RWPE2 (cell line): ENCODE data around the gene CDCA5.

Experiments
- ATAC-seq: fragments of 200-7000 bp; cut with Tn5 transposase; 3 replicates; pipeline ENCODE4 v1.9.1; 2021; ENCODE audit warnings: low read depth
- DNase-seq: peaks from one replicate; pipeline ENCODE4 v3.0.0-alpha.2; 2020; ENCODE audit warnings: low spot score
- H3K27ac ChIP-seq: fragments of 450-650 bp; 2 replicates; pipeline ENCODE4 v1.5.1; 2017; ENCODE audit warnings: mild to moderate bottlenecking; ENCODE audit not compliant: poor library complexity, severe bottlenecking
- H3K27me3 ChIP-seq: fragments of 250-450 bp; sonication (Bioruptor Pico); 2 replicates; pipeline ENCODE4 v1.5.1; 2021; ENCODE audit warnings: mild to moderate bottlenecking, moderate library complexity; ENCODE audit not compliant: insufficient read depth, poor library complexity, severe bottlenecking
- H3K36me3 ChIP-seq: fragments of 250-450 bp; sonication (Bioruptor Pico); 2 replicates; pipeline ENCODE4 v1.5.1; 2020; ENCODE audit warnings: low read depth, mild to moderate bottlenecking, moderate library complexity
- H3K4me1 ChIP-seq: fragments of 250-450 bp; sonication (Bioruptor Pico); 2 replicates; pipeline ENCODE4 v1.5.1; 2021; ENCODE audit warnings: mild to moderate bottlenecking, moderate library complexity; ENCODE audit not compliant: insufficient read depth, poor library complexity, severe bottlenecking
- H3K4me3 ChIP-seq: fragments of 250-450 bp; sonication (Bioruptor Pico); 2 replicates; pipeline ENCODE4 v1.5.1; 2021; ENCODE audit warnings: mild to moderate bottlenecking, moderate library complexity; ENCODE audit not compliant: severe bottlenecking
- H3K9me3 ChIP-seq: fragments of 250-450 bp; sonication (Bioruptor Pico); 2 replicates; pipeline ENCODE4 v1.5.1; 2021; ENCODE audit warnings: mild to moderate bottlenecking, moderate library complexity; ENCODE audit not compliant: severe bottlenecking
- TF ChIP-seq, protein P1 (sequence below): fragments of 450-650 bp; IDR thresholded peaks from one replicate; pipeline ENCODE4 v1.5.1; 2017; ENCODE audit warnings: mild to moderate bottlenecking, moderate library complexity; ENCODE audit not compliant: poor library complexity, severe bottlenecking

Gene CDCA5

DNA sequence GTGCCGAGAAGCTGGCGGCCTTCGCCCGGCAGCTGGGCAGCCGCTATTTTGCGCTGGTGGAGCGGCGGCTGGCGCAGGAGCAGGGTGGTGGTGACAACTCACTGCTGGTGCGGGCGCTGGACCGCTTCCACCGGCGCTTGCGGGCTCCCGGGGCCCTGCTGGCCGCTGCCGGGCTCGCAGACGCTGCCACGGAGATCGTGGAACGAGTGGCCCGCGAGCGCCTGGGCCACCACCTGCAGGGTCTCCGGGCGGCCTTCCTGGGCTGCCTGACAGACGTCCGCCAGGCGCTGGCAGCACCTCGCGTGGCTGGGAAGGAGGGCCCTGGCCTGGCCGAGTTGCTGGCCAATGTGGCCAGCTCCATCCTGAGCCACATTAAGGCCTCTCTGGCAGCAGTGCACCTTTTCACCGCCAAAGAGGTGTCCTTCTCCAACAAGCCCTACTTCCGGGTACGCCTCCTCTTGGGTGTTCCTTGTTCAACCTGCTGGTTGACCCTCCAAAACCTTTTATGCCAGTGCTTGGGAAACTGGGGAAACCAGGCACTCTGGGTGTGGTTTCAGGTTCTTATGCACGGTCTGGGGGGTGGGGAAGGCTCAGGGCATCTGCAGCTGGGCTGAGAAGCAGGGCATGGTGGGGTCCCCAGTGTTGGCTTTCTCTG lies 24.8 kb upstream of the CDCA5 start:
- Histone ChIP-seq H3K27me3 (no peaks in the 10 kb centered on the region), H3K36me3 (0 out of 2 replicates have a peak, but pooled peaks cover 3% of the 10 kb centered on the region), H3K4me1 (peaks cover 5% of the 10 kb centered on the region), H3K27ac (no peak overlapping the region), H3K9me3 (no peaks in the 10 kb centered on the region), H3K4me3 (no peak overlapping the region)
- no peak for ATAC-seq
- TF ChIP-seq, protein P1, sequence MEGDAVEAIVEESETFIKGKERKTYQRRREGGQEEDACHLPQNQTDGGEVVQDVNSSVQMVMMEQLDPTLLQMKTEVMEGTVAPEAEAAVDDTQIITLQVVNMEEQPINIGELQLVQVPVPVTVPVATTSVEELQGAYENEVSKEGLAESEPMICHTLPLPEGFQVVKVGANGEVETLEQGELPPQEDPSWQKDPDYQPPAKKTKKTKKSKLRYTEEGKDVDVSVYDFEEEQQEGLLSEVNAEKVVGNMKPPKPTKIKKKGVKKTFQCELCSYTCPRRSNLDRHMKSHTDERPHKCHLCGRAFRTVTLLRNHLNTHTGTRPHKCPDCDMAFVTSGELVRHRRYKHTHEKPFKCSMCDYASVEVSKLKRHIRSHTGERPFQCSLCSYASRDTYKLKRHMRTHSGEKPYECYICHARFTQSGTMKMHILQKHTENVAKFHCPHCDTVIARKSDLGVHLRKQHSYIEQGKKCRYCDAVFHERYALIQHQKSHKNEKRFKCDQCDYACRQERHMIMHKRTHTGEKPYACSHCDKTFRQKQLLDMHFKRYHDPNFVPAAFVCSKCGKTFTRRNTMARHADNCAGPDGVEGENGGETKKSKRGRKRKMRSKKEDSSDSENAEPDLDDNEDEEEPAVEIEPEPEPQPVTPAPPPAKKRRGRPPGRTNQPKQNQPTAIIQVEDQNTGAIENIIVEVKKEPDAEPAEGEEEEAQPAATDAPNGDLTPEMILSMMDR = no peak
- peak; percentile 48 for DNase-seq

DNA sequence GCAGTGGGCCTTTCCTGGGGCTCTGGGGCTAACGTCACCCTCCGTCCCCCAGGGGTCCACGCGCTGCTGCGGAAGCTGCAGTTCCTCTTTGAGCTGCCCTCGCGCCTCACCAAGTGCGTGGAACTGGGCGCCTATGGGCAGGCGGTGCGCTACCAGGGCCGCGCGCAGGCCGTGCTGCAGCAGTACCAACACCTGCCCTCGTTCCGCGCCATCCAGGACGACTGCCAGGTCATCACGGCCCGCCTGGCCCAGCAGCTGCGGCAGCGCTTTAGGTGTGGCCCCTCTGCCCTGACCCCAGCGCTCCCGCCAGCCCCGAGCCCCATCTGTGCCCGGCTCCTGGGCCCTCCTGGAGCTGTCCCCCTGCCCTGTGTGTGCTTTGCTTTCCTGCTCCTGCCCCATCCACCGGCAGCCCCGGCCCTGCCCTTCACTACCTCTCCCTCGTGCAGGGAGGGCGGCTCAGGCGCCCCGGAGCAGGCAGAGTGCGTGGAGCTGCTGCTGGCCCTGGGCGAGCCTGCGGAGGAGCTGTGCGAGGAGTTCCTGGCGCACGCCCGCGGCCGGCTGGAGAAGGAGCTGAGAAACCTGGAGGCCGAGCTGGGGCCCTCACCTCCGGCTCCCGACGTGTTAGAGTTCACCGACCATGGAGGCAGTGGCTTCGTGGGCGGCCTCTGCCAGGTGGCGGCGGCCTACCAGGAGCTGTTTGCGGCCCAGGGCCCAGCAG lies 24.1 kb upstream of the CDCA5 start:
- Histone ChIP-seq H3K4me1 (no peaks in the 10 kb centered on the region), H3K27me3 (no peaks in the 10 kb centered on the region), H3K4me3 (no peak overlapping the region), H3K27ac (no peak overlapping the region), H3K9me3 (no peaks in the 10 kb centered on the region), H3K36me3 (0 out of 2 replicates have a peak, but pooled peaks cover 3% of the 10 kb centered on the region)
- DNase-seq = peak; percentile 59
- TF ChIP-seq, protein P1 = no peak
- ATAC-seq = no peak

DNA sequence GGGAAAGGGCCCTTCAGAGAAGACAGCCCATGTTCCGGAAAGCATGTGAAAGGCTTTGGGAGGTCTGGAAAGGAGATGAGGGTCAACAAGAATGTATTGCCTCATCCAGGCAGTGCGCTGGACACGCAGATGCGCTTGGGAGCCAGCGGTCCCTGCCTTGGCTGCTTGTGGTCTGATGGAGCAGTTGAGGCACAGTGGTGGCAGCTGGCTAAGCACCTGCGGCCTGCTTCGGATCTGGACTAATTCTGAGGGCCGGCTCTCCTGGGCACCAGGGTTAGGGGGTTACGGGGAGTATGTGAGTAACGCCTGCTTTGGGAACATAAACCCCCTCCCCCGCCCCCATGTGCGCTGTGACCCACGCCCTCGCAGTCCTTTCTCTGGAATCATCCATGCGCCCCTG lies 23.2 kb upstream of the CDCA5 start:
- no peak for ATAC-seq
- Histone ChIP-seq H3K9me3 (no peaks in the 10 kb centered on the region), H3K27me3 (no peaks in the 10 kb centered on the region), H3K27ac (no peak overlapping the region), H3K36me3 (0 out of 2 replicates have a peak, but pooled peaks cover 8% of the 10 kb centered on the region), H3K4me3 (no peak overlapping the region), H3K4me1 (no peaks in the 10 kb centered on the region)
- TF ChIP-seq, protein P1 = no peak
- no peak for DNase-seq

DNA sequence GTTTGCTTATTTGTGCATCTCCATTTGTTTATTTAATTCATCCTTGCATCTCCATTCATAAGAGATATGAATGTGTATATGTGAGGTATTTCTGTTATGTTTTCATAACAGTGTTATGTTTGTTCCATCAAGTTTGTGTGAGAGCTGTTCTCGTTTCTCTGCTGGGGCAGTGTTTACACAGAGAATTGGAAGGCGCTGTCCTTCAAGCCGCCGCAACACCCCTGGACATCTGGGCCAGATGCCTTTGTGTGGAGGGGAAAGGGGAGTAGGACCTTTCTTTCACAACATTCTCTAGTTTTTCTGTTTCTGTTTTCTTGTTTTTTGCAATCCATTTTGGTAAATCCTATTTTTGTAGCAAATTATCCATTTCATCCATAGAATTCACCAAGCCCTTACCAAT lies 20.8 kb upstream of the CDCA5 start:
- TF ChIP-seq, protein P1 = no peak
- no peaks in the 10 kb centered on the region for H3K4me1 ChIP-seq
- H3K36me3 ChIP-seq = 0 out of 2 replicates have a peak, but pooled peaks cover 8% of the 10 kb centered on the region
- H3K9me3 ChIP-seq = no peaks in the 10 kb centered on the region
- no peak for DNase-seq
- ATAC-seq = no peak
- no peaks in the 10 kb centered on the region for H3K27me3 ChIP-seq
- no peak overlapping the region for H3K4me3 ChIP-seq
- no peak overlapping the region for H3K27ac ChIP-seq

DNA sequence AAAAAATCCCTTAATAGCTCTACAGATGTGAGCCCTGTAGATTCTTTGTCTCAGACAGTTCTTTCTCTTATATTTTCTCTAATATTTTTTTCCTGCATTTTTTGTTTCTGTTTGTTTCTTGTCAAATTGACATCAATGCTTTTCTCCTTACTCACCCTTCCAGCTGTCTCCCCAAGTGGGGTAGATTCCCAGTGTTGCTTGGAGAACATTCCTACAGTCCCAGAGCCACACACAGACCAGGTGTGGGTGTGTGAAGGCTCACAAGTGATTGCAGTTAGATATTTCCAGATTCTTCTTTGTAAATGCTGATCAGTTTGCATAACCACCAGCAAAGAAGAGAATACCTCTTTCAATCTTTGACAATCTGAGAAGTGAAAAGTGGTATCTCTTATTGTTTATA lies 19.6 kb upstream of the CDCA5 start:
- H3K27ac ChIP-seq = no peak overlapping the region

More for the DNA sequence above, 19.6 kb upstream of the CDCA5 start:
- Histone ChIP-seq H3K4me1 (no peaks in the 10 kb centered on the region), H3K27me3 (no peaks in the 10 kb centered on the region), H3K4me3 (no peak overlapping the region), H3K9me3 (no peaks in the 10 kb centered on the region), H3K36me3 (0 out of 2 replicates have a peak, but pooled peaks cover 9% of the 10 kb centered on the region)
- no peak for ATAC-seq
- DNase-seq = no peak
- TF ChIP-seq, protein P1 = no peak
